ENCODE measurements around the gene SIRT5.

Gene SIRT5

DNA sequence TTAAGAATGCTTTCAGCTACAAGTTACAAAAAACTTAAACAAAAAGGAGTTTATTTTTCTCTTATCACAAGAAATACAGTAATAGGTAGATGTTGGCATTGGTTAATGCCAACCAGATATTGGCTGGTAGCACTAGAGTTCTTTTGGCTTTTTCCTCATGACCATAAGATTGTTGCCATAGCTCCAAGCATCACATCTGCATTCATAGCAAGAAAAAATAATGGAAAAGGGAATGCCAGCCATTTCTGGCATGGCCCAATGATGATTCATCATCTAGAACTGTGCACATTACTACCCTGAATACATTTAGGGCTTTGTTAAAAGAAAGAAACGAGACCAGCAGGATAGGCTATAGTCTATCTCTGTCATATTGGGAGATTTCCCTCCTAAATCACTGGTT lies 20.8 kb upstream of the SIRT5 start:
- no peak overlapping the region for H3K9ac ChIP-seq (ENCODE audit: insufficient read length, low read depth)
- H3K9me3 ChIP-seq (ENCODE audit: insufficient read depth, low read length) = no peaks in the 10 kb centered on the region
- TF ChIP-seq ZNF274 (IDR thresholded peaks at IDR 0.05; ENCODE audit: low read depth, low read length) (no peak), YY1 (IDR thresholded peaks at IDR 0.05; ENCODE audit: insufficient read depth, insufficient read length) (no peak), SUZ12 (IDR thresholded peaks at IDR 0.05; ENCODE audit: extremely low read depth, insufficient read depth, insufficient read length) (no peak)
- no peaks in the 10 kb centered on the region for H3K4me1 ChIP-seq (ENCODE audit: insufficient read depth, insufficient read length)
- no peak overlapping the region for H3K4me3 ChIP-seq (ENCODE audit: insufficient read length, low read depth)
- DNase-seq (ENCODE audit: low read depth, low spot score) = no peak
- H3K27me3 ChIP-seq (ENCODE audit: insufficient read depth, insufficient read length) = no peaks in the 10 kb centered on the region
- H3K36me3 ChIP-seq (ENCODE audit: insufficient read depth, insufficient read length, low read length) = no peaks in the 10 kb centered on the region

- Histone ChIP-seq H3K27me3 (ENCODE audit: insufficient read depth, insufficient read length) (no peaks in the 10 kb centered on the region), H3K4me1 (ENCODE audit: insufficient read depth, insufficient read length) (no peaks in the 10 kb centered on the region), H3K9me3 (ENCODE audit: insufficient read depth, low read length) (no peaks in the 10 kb centered on the region), H3K36me3 (ENCODE audit: insufficient read depth, insufficient read length, low read length) (no peaks in the 10 kb centered on the region), H3K4me3 (ENCODE audit: insufficient read length, low read depth) (no peak overlapping the region), H3K9ac (ENCODE audit: insufficient read length, low read depth) (no peak overlapping the region)
- no peak for DNase-seq (ENCODE audit: low read depth, low spot score)
- TF ChIP-seq YY1 (IDR thresholded peaks at IDR 0.05; ENCODE audit: insufficient read depth, insufficient read length) = no peak
- no peak for TF ChIP-seq ZNF274 (IDR thresholded peaks at IDR 0.05; ENCODE audit: low read depth, low read length)
- TF ChIP-seq SUZ12 (IDR thresholded peaks at IDR 0.05; ENCODE audit: extremely low read depth, insufficient read depth, insufficient read length) = no peak
Observed at GRCh38 chr6:13554929-13555333, 19.5 kb upstream of the SIRT5 start.

- no peak overlapping the region for H3K4me3 ChIP-seq (ENCODE audit: insufficient read length, low read depth)
- no peak overlapping the region for H3K9ac ChIP-seq (ENCODE audit: insufficient read length, low read depth)
- TF ChIP-seq ZNF274 (IDR thresholded peaks at IDR 0.05; ENCODE audit: low read depth, low read length) = no peak
- no peak for TF ChIP-seq SUZ12 (IDR thresholded peaks at IDR 0.05; ENCODE audit: extremely low read depth, insufficient read depth, insufficient read length)
- no peak for TF ChIP-seq YY1 (IDR thresholded peaks at IDR 0.05; ENCODE audit: insufficient read depth, insufficient read length)
- no peak for DNase-seq (ENCODE audit: low read depth, low spot score)
- H3K27me3 ChIP-seq (ENCODE audit: insufficient read depth, insufficient read length) = no peaks in the 10 kb centered on the region
- no peaks in the 10 kb centered on the region for H3K36me3 ChIP-seq (ENCODE audit: insufficient read depth, insufficient read length, low read length)
- no peaks in the 10 kb centered on the region for H3K4me1 ChIP-seq (ENCODE audit: insufficient read depth, insufficient read length)
- no peaks in the 10 kb centered on the region for H3K9me3 ChIP-seq (ENCODE audit: insufficient read depth, low read length)
Observed at GRCh38 chr6:13557841-13558240, 16.6 kb upstream of the SIRT5 start.

- H3K4me3 ChIP-seq (ENCODE audit: insufficient read length, low read depth) = no peak overlapping the region
- H3K4me1 ChIP-seq (ENCODE audit: insufficient read depth, insufficient read length) = no peaks in the 10 kb centered on the region
- H3K9ac ChIP-seq (ENCODE audit: insufficient read length, low read depth) = no peak overlapping the region
- H3K27me3 ChIP-seq (ENCODE audit: insufficient read depth, insufficient read length) = no peaks in the 10 kb centered on the region
- DNase-seq (ENCODE audit: low read depth, low spot score) = no peak
- no peak for TF ChIP-seq SUZ12 (IDR thresholded peaks at IDR 0.05; ENCODE audit: extremely low read depth, insufficient read depth, insufficient read length)
- TF ChIP-seq ZNF274 (IDR thresholded peaks at IDR 0.05; ENCODE audit: low read depth, low read length) = no peak
- no peak for TF ChIP-seq YY1 (IDR thresholded peaks at IDR 0.05; ENCODE audit: insufficient read depth, insufficient read length)
- no peaks in the 10 kb centered on the region for H3K9me3 ChIP-seq (ENCODE audit: insufficient read depth, low read length)
- no peaks in the 10 kb centered on the region for H3K36me3 ChIP-seq (ENCODE audit: insufficient read depth, insufficient read length, low read length)
Observed at GRCh38 chr6:13558718-13559117, 15.7 kb upstream of the SIRT5 start.

DNA sequence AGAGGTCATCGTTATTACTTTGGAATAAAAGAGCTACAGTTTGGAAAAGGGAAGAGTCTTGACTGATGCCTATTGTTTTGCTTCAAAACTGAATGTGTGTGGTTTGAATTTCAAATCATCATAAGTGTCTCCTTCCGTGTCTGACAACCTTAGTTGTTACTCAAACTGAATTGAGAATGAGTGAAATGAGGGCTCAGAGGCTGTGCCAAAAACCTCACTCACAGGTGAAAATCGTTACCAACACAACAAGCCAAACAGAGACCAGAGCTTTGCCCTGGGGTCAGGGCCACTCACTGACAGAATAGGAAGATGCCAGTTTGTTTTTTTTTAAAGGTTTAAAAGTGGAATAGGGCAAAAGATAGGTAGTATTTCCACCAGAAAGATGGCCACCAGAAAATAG lies 15.2 kb upstream of the SIRT5 start:
- H3K9ac ChIP-seq (ENCODE audit: insufficient read length, low read depth) = no peak overlapping the region
- H3K9me3 ChIP-seq (ENCODE audit: insufficient read depth, low read length) = no peaks in the 10 kb centered on the region
- H3K4me3 ChIP-seq (ENCODE audit: insufficient read length, low read depth) = no peak overlapping the region
- TF ChIP-seq YY1 (IDR thresholded peaks at IDR 0.05; ENCODE audit: insufficient read depth, insufficient read length) = no peak
- no peak for TF ChIP-seq SUZ12 (IDR thresholded peaks at IDR 0.05; ENCODE audit: extremely low read depth, insufficient read depth, insufficient read length)
- no peak for TF ChIP-seq ZNF274 (IDR thresholded peaks at IDR 0.05; ENCODE audit: low read depth, low read length)
- no peaks in the 10 kb centered on the region for H3K36me3 ChIP-seq (ENCODE audit: insufficient read depth, insufficient read length, low read length)
- no peaks in the 10 kb centered on the region for H3K4me1 ChIP-seq (ENCODE audit: insufficient read depth, insufficient read length)
- no peak for DNase-seq (ENCODE audit: low read depth, low spot score)
- H3K27me3 ChIP-seq (ENCODE audit: insufficient read depth, insufficient read length) = no peaks in the 10 kb centered on the region

DNA sequence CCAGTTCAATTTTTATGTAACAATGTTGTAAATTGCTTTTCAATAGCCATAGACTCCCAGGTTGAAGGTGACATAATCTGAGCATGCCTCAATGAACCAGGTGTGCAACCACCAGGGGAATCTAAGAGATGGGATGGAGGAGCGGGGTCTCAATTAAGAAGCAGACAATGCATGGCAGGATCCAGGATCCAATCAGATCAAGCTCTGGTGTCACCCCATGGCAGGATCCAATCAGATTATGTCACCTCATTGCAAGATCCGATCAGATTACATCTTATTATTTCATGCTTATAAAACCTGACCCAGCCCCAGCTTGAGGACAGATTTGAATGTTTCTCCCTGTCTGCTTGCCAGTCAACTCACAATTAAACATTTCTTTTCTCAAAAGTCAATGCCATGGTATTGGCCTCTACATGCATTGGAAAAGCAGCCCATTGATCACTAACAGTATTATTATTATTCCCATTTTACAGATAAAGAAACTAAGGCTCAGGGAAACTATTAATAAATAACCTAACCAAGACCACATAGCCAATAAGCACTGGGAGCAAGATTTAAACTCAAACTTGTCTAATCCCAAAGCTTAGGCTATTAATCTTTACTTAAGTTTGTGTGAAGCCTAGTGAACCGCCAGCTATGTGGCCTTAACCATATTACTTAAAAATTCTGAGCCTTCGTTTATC lies 14.3 kb upstream of the SIRT5 start:
- no peak for TF ChIP-seq YY1 (IDR thresholded peaks at IDR 0.05; ENCODE audit: insufficient read depth, insufficient read length)
- no peak for TF ChIP-seq SUZ12 (IDR thresholded peaks at IDR 0.05; ENCODE audit: extremely low read depth, insufficient read depth, insufficient read length)
- TF ChIP-seq ZNF274 (IDR thresholded peaks at IDR 0.05; ENCODE audit: low read depth, low read length) = no peak
- H3K9me3 ChIP-seq (ENCODE audit: insufficient read depth, low read length) = no peaks in the 10 kb centered on the region
- DNase-seq (ENCODE audit: low read depth, low spot score) = no peak
- H3K4me3 ChIP-seq (ENCODE audit: insufficient read length, low read depth) = no peak overlapping the region
- no peak overlapping the region for H3K9ac ChIP-seq (ENCODE audit: insufficient read length, low read depth)
- H3K4me1 ChIP-seq (ENCODE audit: insufficient read depth, insufficient read length) = no peaks in the 10 kb centered on the region
- no peaks in the 10 kb centered on the region for H3K36me3 ChIP-seq (ENCODE audit: insufficient read depth, insufficient read length, low read length)
- H3K27me3 ChIP-seq (ENCODE audit: insufficient read depth, insufficient read length) = no peaks in the 10 kb centered on the region

DNA sequence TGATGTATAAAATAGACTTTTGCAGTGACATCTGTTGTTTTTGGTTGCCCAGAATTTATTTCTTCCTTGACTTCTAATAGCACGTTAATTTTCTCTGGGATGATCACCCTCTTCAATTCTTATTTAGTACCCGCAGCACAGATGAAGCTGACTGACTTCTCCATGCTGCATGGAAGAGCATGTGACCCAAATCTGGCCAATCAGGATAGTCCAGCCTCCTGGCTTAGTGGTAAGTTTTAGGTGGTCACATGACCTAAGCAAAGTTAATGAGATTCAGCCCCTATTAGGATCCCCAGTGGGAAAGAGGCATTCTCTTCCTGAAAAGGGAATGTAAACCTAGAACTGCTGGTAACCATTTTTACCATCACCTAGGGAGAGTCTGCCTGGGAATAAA lies 13.8 kb upstream of the SIRT5 start:
- H3K36me3 ChIP-seq (ENCODE audit: insufficient read depth, insufficient read length, low read length) = no peaks in the 10 kb centered on the region
- no peaks in the 10 kb centered on the region for H3K9me3 ChIP-seq (ENCODE audit: insufficient read depth, low read length)
- H3K4me1 ChIP-seq (ENCODE audit: insufficient read depth, insufficient read length) = no peaks in the 10 kb centered on the region
- no peak overlapping the region for H3K4me3 ChIP-seq (ENCODE audit: insufficient read length, low read depth)
- TF ChIP-seq SUZ12 (IDR thresholded peaks at IDR 0.05; ENCODE audit: extremely low read depth, insufficient read depth, insufficient read length) (no peak), YY1 (IDR thresholded peaks at IDR 0.05; ENCODE audit: insufficient read depth, insufficient read length) (no peak), ZNF274 (IDR thresholded peaks at IDR 0.05; ENCODE audit: low read depth, low read length) (no peak)
- DNase-seq (ENCODE audit: low read depth, low spot score) = no peak
- no peaks in the 10 kb centered on the region for H3K27me3 ChIP-seq (ENCODE audit: insufficient read depth, insufficient read length)
- no peak overlapping the region for H3K9ac ChIP-seq (ENCODE audit: insufficient read length, low read depth)
